IMR-90 (cell line): ENCODE measurements around the gene DEPDC5. TPM values are rescaled to one million over a fixed set of nuclear protein-coding genes. Genes with fewer than 3 reads are reported as not detected.

Experiments used
- ATAC-seq: fragments of 200-7000 bp; cut with Tn5 transposase; 2 replicates; pipeline ENCODE4 v1.9.1; 2020; ENCODE audit warnings: low read depth, mild to moderate bottlenecking, moderate library complexity
- BruUV-seq: library from RNA; stranded (reverse); fragments of 400-500 nt; replicated peaks from 2 replicates; lab custom pipeline; 2021; lab: Mats Ljungman, UMichigan
- CTCF ChIA-PET: fragments of 300-600 bp; formaldehyde crosslinking; extraction: SDS; loops from one replicate; lab custom pipeline; 2021; ENCODE audit warnings: antibody characterized with exemption; lab: Yijun Ruan, JAX
- POLR2A ChIA-PET: fragments of 300-600 bp; sonication (Branson Sonifier 250); formaldehyde crosslinking; loops from one replicate; lab custom pipeline; 2022; ENCODE audit warnings: antibody characterized with exemption; ENCODE audit not compliant: unreplicated experiment; lab: Charles Lee
- DNase-seq: peaks from one replicate; pipeline ENCODE4 v3.0.0; 2013
- H2AFZ ChIP-seq: replicated peaks from 2 replicates; pipeline ENCODE3; 2013; ENCODE audit warnings: low read length, mild to moderate bottlenecking; ENCODE audit not compliant: poor library complexity
- H2AK5ac ChIP-seq: 2 replicates; pipeline ENCODE4 v1.6.1; 2013; ENCODE audit warnings: low read depth, low read length, inconsistent platforms
- H2AK9ac ChIP-seq: replicated peaks from 2 replicates; pipeline ENCODE3; 2013; ENCODE audit warnings: mild to moderate bottlenecking, low read depth, low read length, moderate library complexity; ENCODE audit not compliant: poor library complexity
- H2BK120ac ChIP-seq: 2 replicates; pipeline ENCODE4 v1.6.1; 2013; ENCODE audit warnings: low read depth, low read length, inconsistent platforms
- H2BK15ac ChIP-seq: 3 replicates; pipeline ENCODE4 v1.6.1; 2013; ENCODE audit warnings: low read depth, low read length, inconsistent platforms
- H2BK20ac ChIP-seq: 2 replicates; pipeline ENCODE4 v1.6.1; 2013; ENCODE audit warnings: low read depth, mild to moderate bottlenecking, inconsistent platforms, low read length, moderate library complexity
- H2BK5ac ChIP-seq: 2 replicates; pipeline ENCODE4 v1.6.1; 2013; ENCODE audit warnings: mild to moderate bottlenecking, low read depth, low read length, inconsistent platforms; ENCODE audit not compliant: poor library complexity, severe bottlenecking
- H3K14ac ChIP-seq: replicated peaks from 2 replicates; pipeline ENCODE4 v1.6.1; 2013; ENCODE audit warnings: low read depth, low read length, inconsistent platforms
- H3K18ac ChIP-seq: 2 replicates; pipeline ENCODE4 v1.6.1; 2013; ENCODE audit warnings: low read depth, low read length, control low read depth
- H3K23ac ChIP-seq: 2 replicates; pipeline ENCODE4 v1.6.1; 2013; ENCODE audit warnings: low read depth, low read length, inconsistent platforms
- H3K27ac ChIP-seq: 2 replicates; pipeline ENCODE4 v1.5.1; 2013; ENCODE audit warnings: mild to moderate bottlenecking, control low read depth, low read length; ENCODE audit not compliant: insufficient read depth
- H3K27me3 ChIP-seq: 2 replicates; pipeline ENCODE4 v1.6.1; 2013; ENCODE audit warnings: low read length; ENCODE audit not compliant: control insufficient read depth, insufficient read depth
- H3K36me3 ChIP-seq: 2 replicates; pipeline ENCODE4 v1.6.1; 2013; ENCODE audit warnings: low read length, mixed read lengths; ENCODE audit not compliant: control insufficient read depth, insufficient read depth
- H3K4ac ChIP-seq: 2 replicates; pipeline ENCODE4 v1.6.1; 2013; ENCODE audit warnings: low read depth, low read length, inconsistent platforms
- H3K4me1 ChIP-seq: 2 replicates; pipeline ENCODE4 v1.6.1; 2013; ENCODE audit warnings: low read length, mixed read lengths; ENCODE audit not compliant: control insufficient read depth, insufficient read depth
- H3K4me2 ChIP-seq: 2 replicates; pipeline ENCODE4 v1.6.1; 2013; ENCODE audit warnings: low read depth, mild to moderate bottlenecking, control low read depth, low read length, moderate library complexity
- H3K4me3 ChIP-seq: 2 replicates; pipeline ENCODE4 v1.5.1; 2013; ENCODE audit warnings: low read depth, mild to moderate bottlenecking, control low read depth, low read length, moderate library complexity; ENCODE audit not compliant: insufficient read depth
- H3K56ac ChIP-seq: 2 replicates; pipeline ENCODE4 v1.6.1; 2013; ENCODE audit warnings: low read length, inconsistent platforms; ENCODE audit not compliant: insufficient read depth; ENCODE audit errors: extremely low read depth
- H3K79me1 ChIP-seq, 2 experiments: 2 replicates each; pipeline ENCODE4 v1.6.1; 2013; ENCODE audit warnings: low read length in 2 of 2, inconsistent platforms in 1 of 2, low read depth in 1 of 2
- H3K9ac ChIP-seq: 2 replicates; pipeline ENCODE4 v1.6.1; 2013; ENCODE audit warnings: low read depth, low read length, control low read depth
- H3K9me1 ChIP-seq: 2 replicates; pipeline ENCODE4 v1.6.1; 2013; ENCODE audit warnings: low read length, inconsistent platforms; ENCODE audit not compliant: insufficient read depth
- H3K9me3 ChIP-seq: 2 replicates; pipeline ENCODE4 v1.6.1; 2013; ENCODE audit warnings: low read length; ENCODE audit not compliant: control insufficient read depth, insufficient read depth
- H4K20me1 ChIP-seq: 2 replicates; pipeline ENCODE4 v1.6.1; 2013; ENCODE audit warnings: low read length, inconsistent platforms; ENCODE audit not compliant: insufficient read depth
- H4K5ac ChIP-seq: 2 replicates; pipeline ENCODE4 v1.6.1; 2013; ENCODE audit warnings: mild to moderate bottlenecking, low read depth, low read length, control low read depth
- H4K8ac ChIP-seq, 2 experiments: 2 replicates each; pipeline ENCODE4 v1.6.1; 2013; ENCODE audit warnings: low read depth in 2 of 2, low read length in 2 of 2, control low read depth in 1 of 2, inconsistent platforms in 1 of 2
- H4K91ac ChIP-seq: 2 replicates; pipeline ENCODE4 v1.6.1; 2013; ENCODE audit warnings: low read depth, low read length, inconsistent platforms; ENCODE audit not compliant: insufficient read depth
- CEBPB ChIP-seq: IDR thresholded peaks from 2 replicates; pipeline ENCODE4 v1.6.1; 2012; ENCODE audit warnings: low read depth, low read length, improper control_type of control experiment
- CHD1 ChIP-seq: IDR thresholded peaks from 2 replicates; pipeline ENCODE4 v1.6.1; 2012; ENCODE audit warnings: low read depth, low read length, improper control_type of control experiment
- CTCF ChIP-seq: conservative IDR thresholded peaks from 2 replicates; pipeline ENCODE4 v1.5.1; 2012; ENCODE audit warnings: mild to moderate bottlenecking, low read depth, low read length, improper control_type of control experiment
- MAFK ChIP-seq: IDR thresholded peaks from 2 replicates; pipeline ENCODE4 v1.6.1; 2012; ENCODE audit warnings: low read depth, low read length, improper control_type of control experiment
- MAZ ChIP-seq: IDR thresholded peaks from 2 replicates; pipeline ENCODE4 v1.6.1; 2012; ENCODE audit warnings: low read depth, mild to moderate bottlenecking, low read length, improper control_type of control experiment, moderate library complexity, borderline replicate concordance
- NFE2L2 ChIP-seq: fragments of 150-350 bp; IDR thresholded peaks from 2 replicates; pipeline ENCODE4 v1.6.1; 2016; ENCODE audit warnings: low read depth, mild to moderate bottlenecking, low read length
- POLR2A ChIP-seq: IDR thresholded peaks from 2 replicates; pipeline ENCODE4 v1.6.1; 2012; ENCODE audit warnings: mild to moderate bottlenecking, low read depth, low read length
- RFX5 ChIP-seq: IDR thresholded peaks from 2 replicates; pipeline ENCODE4 v1.8.0; 2012; ENCODE audit warnings: low read depth, mild to moderate bottlenecking, low read length, moderate library complexity
- WGBS, 2 experiments: methylation state at CpG; one replicate each; pipeline versions ENCODE4 v1.1.5 to v1.1.7; 2013; ENCODE audit warnings: missing lambda C conversion rate in 2 of 2; ENCODE audit not compliant: insufficient read length in 1 of 2; ENCODE audit errors: extremely low coverage in 2 of 2; 5-methylcytosine and 5-hydroxymethylcytosine counted together
- dilution Hi-C: fragments of 300-500 bp; cut with HindIII; formaldehyde crosslinking; loops from one replicate; pipeline ENCODE4 v1.14.3; 2018; ENCODE audit warnings: low sequenced_read_pairs; ENCODE audit not compliant: unreplicated experiment
- in situ Hi-C: fragments of 300-500 bp; cut with MboI; formaldehyde crosslinking; loops from 3 replicates; pipeline ENCODE4 v1.14.3; 2019; ENCODE audit warnings: low sequenced_read_pairs, inconsistent platforms, mixed read lengths
- intact Hi-C: fragments of 100-400 bp; cut with micrococcal nuclease; formaldehyde crosslinking; loops from 2 replicates; pipeline ENCODE4 v1.10.0; 2022
- polyA plus RNA-seq, 3 experiments: library from polyadenylated mRNA; depleted of rRNA; stranded (reverse); fragments of >200 nt; gene quantifications; 2 replicates each; pipeline ENCODE4 v1.2.3, GENCODE V29; 2012; ENCODE audit warnings: low replicate concordance in 1 of 3
- total RNA-seq: library from RNA; depleted of rRNA; stranded (reverse); fragments of >200 nt; gene quantifications from 2 replicates; pipeline ENCODE4 v1.2.3, GENCODE V29; 2012

The DEPDC5 gene
- total and polyA plus RNA-seq, 2 of the 4 experiments (the other 2 are of a cell fraction): 6.6 to 12.9 TPM

- Histone ChIP-seq H2BK120ac (no peak overlapping the region), H4K8ac (no peak overlapping the region), H3K9me1 (peaks cover 34% of the 10 kb centered on the region), H4K5ac (no peak overlapping the region), H3K4me1 (peaks cover 12% of the 10 kb centered on the region), H3K4me3 (no peak overlapping the region), H3K23ac (no peak overlapping the region), H2BK20ac (no peak overlapping the region), H2BK5ac (no peak overlapping the region), H3K79me1 (peaks cover 54 to 85% of the 10 kb centered on the region in 2 experiments), H3K9me3 (no peaks in the 10 kb centered on the region), H2AK5ac (no peak overlapping the region), H3K4me2 (no peak overlapping the region), H3K18ac (no peak overlapping the region), H3K9ac (no peak overlapping the region), H3K36me3 (peaks cover 25% of the 10 kb centered on the region), H4K91ac (no peak overlapping the region), H2AK9ac (no peak overlapping the region), H3K4ac (no peak overlapping the region), H3K56ac (no peak overlapping the region), H3K14ac (no peak overlapping the region), H4K20me1 (peaks cover 76% of the 10 kb centered on the region), H2AFZ (no peak overlapping the region), H2BK15ac (no peak overlapping the region), H3K27ac (no peak overlapping the region), H3K27me3 (no peaks in the 10 kb centered on the region)
- ChIA-PET POLR2A (no interaction called here), CTCF (interaction anchor here (0.6 to 1.1 kb wide), 2 partner anchors 17 to 287 kb away, joined by 3 read pairs; no protein-coding TSS in a partner anchor)
- WGBS, 2 experiments: 80% methylated on average over 1 of the region's 3 CpGs; no CpG with 5 or more reads in 1 of the 2 experiments
- no TSS peak for BruUV-seq
- dilution Hi-C loops: no loop called here
- intact Hi-C loops: loop anchor here (5.0 kb wide), 3 partner anchors 126 to 391 kb away; partner anchors contain the start of genes DEPDC5 and PRR14L
- no peak for TF ChIP-seq CEBPB
- TF ChIP-seq MAFK: no peak
- no peak for TF ChIP-seq NFE2L2
- no peak for TF ChIP-seq POLR2A
- TF ChIP-seq RFX5: no peak
- TF ChIP-seq MAZ: no peak
- no peak for TF ChIP-seq CHD1
- no peak for TF ChIP-seq CTCF
- DNase-seq: no peak
- no peak for ATAC-seq
- in situ Hi-C loops: loop anchor here (25.0 kb wide), 2 partner anchors 391 to 859 kb away; partner anchors contain the start of gene TIMP3
Measured at GRCh38 chr22:31953261-31953660, 199.4 kb downstream of the DEPDC5 start.
